ENCODE data around the gene CDKAL1.
"Not testable (repeated sequence)": the region's sequence is repeated elsewhere in the genome, so short reads cannot be mapped to it uniquely, and the experiment has no call there.

CDKAL1 gene

GRCh38 chr6:20808924-20809323 is 274.7 kb downstream of the CDKAL1 start:
- DNase-seq: no peak

- DNase-seq: no peak
These were observed 276.5 kb downstream of the CDKAL1 start for GRCh38 chr6:20810727-20811108.

- no peak for DNase-seq
These were observed 277.0 kb downstream of the CDKAL1 start for GRCh38 chr6:20811109-20811761.

GRCh38 chr6:20812776-20813175 is 278.5 kb downstream of the CDKAL1 start:
- no peak for DNase-seq

GRCh38 chr6:20814494-20814893 is 280.2 kb downstream of the CDKAL1 start:
- no peak for DNase-seq

GRCh38 chr6:20816126-20816525 is 281.9 kb downstream of the CDKAL1 start:
- no peak for DNase-seq

- no peak for DNase-seq
These were observed 283.6 kb downstream of the CDKAL1 start for GRCh38 chr6:20817806-20818320.

GRCh38 chr6:20819774-20820400 is 285.6 kb downstream of the CDKAL1 start:
- no peak for DNase-seq

- DNase-seq: no peak
These were observed 292.1 kb downstream of the CDKAL1 start for GRCh38 chr6:20826378-20826777.

GRCh38 chr6:20827798-20828197 is 293.5 kb downstream of the CDKAL1 start:
- no peak for DNase-seq

GRCh38 chr6:20830576-20830975 is 296.3 kb downstream of the CDKAL1 start:
- DNase-seq: no peak

GRCh38 chr6:20831251-20831650 is 297.0 kb downstream of the CDKAL1 start:
- not testable (repeated sequence) for DNase-seq

GRCh38 chr6:20833881-20834515 is 299.7 kb downstream of the CDKAL1 start:
- DNase-seq: no peak

GRCh38 chr6:20835315-20836010 is 301.2 kb downstream of the CDKAL1 start:
- DNase-seq: no peak

- no peak for DNase-seq
These were observed 302.9 kb downstream of the CDKAL1 start for GRCh38 chr6:20837189-20837588.

- DNase-seq: no peak
These were observed 303.9 kb downstream of the CDKAL1 start for GRCh38 chr6:20838113-20838512.

- no peak for DNase-seq
These were observed 305.4 kb downstream of the CDKAL1 start for GRCh38 chr6:20839630-20840029.

- DNase-seq: no peak
These were observed 306.4 kb downstream of the CDKAL1 start for GRCh38 chr6:20840675-20841074.

- no peak for DNase-seq
These were observed 307.5 kb downstream of the CDKAL1 start for GRCh38 chr6:20841806-20842205.

GRCh38 chr6:20845592-20845991 is 311.3 kb downstream of the CDKAL1 start:
- DNase-seq: no peak

GRCh38 chr6:20846602-20847028 is 312.4 kb downstream of the CDKAL1 start:
- DNase-seq: no peak

GRCh38 chr6:20847904-20848303 is 313.6 kb downstream of the CDKAL1 start:
- no peak for DNase-seq

- no peak for DNase-seq
These were observed 316.6 kb downstream of the CDKAL1 start for GRCh38 chr6:20850686-20851416.
